Fibroblast of lung (primary cell): ENCODE measurements around the gene PPP5C.

Source experiments
- EZH2 ChIP-seq: IDR thresholded peaks from 2 replicates; pipeline ENCODE4 v1.5.1; 2012; ENCODE audit warnings: low read length, control low read depth, mild to moderate bottlenecking; ENCODE audit errors: missing control alignments
- TF ChIP-seq, protein P1 (sequence below), 2 donors: IDR thresholded peaks in 1 of 2; conservative IDR thresholded peaks in 1 of 2; 1 replicate in 1 of 2; 2 replicates in 1 of 2; pipeline ENCODE4 v1.5.1; 2011 to 2012; ENCODE audit warnings: low read length in 2 of 2, control low read depth in 1 of 2, inconsistent platforms in 1 of 2, low read depth in 1 of 2, mild to moderate bottlenecking in 1 of 2

DNA sequence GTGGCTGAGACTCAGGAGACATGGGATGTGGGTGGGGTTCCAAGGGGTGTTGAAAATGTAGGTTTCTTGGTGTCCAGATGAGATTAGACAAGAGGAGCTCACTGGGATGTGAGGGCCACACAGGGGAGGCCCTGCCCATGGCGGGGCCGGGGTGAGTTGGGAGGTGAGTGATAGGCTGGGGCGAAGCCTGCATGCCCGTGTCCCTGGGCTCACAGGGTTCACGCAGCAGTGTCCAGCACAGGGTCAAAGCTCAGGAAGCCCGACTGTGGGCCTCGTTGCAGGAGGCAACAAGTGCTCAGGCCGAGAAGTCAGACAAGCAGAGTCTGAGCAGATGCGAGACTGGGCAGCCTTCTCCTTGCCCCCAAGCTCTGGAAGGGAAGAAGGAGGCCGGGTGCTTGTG, 39.3 kb downstream of the PPP5C start:
- TF ChIP-seq, protein P1, sequence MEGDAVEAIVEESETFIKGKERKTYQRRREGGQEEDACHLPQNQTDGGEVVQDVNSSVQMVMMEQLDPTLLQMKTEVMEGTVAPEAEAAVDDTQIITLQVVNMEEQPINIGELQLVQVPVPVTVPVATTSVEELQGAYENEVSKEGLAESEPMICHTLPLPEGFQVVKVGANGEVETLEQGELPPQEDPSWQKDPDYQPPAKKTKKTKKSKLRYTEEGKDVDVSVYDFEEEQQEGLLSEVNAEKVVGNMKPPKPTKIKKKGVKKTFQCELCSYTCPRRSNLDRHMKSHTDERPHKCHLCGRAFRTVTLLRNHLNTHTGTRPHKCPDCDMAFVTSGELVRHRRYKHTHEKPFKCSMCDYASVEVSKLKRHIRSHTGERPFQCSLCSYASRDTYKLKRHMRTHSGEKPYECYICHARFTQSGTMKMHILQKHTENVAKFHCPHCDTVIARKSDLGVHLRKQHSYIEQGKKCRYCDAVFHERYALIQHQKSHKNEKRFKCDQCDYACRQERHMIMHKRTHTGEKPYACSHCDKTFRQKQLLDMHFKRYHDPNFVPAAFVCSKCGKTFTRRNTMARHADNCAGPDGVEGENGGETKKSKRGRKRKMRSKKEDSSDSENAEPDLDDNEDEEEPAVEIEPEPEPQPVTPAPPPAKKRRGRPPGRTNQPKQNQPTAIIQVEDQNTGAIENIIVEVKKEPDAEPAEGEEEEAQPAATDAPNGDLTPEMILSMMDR (conservative IDR thresholded peaks at IDR 0.05 in 1 of 2, IDR thresholded peaks at IDR 0.05 in 1 of 2; ENCODE audit: low read depth in 1 of 2, low read length in 2 of 2) = no peak
- no peak for TF ChIP-seq EZH2
